Measurements from ENCODE around the gene ATF7.

DNA sequence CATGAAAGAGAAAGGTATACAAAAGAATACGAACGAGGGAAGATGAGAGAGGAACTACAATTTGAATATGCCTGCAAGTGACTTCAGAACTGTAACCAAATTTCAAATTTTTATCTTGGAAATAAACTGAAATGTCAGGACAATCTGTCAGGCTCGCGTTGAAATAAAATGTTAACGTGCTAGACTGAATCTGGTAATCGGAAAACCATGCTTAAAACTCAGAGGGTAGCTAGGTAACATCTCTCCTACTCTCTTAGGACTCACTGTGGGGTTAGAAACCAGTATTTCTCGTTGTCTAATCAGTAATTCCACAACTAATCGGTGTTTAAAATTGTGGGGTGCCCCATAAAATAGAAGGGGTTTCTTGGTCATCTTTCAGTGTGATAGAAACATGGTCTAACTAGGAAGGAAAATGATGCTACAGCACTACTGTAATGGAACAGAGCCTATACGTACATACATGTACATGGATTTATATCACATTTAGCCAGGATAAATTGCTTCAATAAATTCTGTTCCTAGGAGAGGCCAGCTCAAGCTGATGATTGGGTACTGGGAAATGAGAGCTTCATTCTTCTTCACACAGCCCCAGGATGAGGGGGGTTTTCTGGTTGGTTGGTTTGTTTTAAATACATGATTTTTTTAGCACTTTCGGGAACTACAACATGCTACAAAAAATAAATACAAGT is 23.9 kb downstream of the ATF7 start:
- TF ChIP-seq, protein P1, sequence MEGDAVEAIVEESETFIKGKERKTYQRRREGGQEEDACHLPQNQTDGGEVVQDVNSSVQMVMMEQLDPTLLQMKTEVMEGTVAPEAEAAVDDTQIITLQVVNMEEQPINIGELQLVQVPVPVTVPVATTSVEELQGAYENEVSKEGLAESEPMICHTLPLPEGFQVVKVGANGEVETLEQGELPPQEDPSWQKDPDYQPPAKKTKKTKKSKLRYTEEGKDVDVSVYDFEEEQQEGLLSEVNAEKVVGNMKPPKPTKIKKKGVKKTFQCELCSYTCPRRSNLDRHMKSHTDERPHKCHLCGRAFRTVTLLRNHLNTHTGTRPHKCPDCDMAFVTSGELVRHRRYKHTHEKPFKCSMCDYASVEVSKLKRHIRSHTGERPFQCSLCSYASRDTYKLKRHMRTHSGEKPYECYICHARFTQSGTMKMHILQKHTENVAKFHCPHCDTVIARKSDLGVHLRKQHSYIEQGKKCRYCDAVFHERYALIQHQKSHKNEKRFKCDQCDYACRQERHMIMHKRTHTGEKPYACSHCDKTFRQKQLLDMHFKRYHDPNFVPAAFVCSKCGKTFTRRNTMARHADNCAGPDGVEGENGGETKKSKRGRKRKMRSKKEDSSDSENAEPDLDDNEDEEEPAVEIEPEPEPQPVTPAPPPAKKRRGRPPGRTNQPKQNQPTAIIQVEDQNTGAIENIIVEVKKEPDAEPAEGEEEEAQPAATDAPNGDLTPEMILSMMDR (IDR thresholded peaks at IDR 0.05; ENCODE audit: low read depth, low read length) = no peak
- no peak for TF ChIP-seq POLR2A (IDR thresholded peaks at IDR 0.05; ENCODE audit: extremely low read depth, insufficient read length)
- TF ChIP-seq MYC (IDR thresholded peaks at IDR 0.05; ENCODE audit: low read depth, low read length) = no peak
